Activated T-helper 2 cell treated with anti-CD3 and anti-CD28 coated beads, Interferon-gamma antibody, Interleukin-2, Interleukin-4, amounts not matched to agents 10 μg/mL and 5 μg/mL and 100 μg/mL, durations not matched to agents 14 hours and 24 hours and 36 hours (primary cell): ENCODE results near the gene TWNK. TPM values are rescaled to one million over a fixed set of nuclear protein-coding genes. Genes with fewer than 3 reads are reported as not detected.
A peak's percentile ranks its signal among the peaks of the same experiment; 100 is the strongest.

Source experiments
- DNase-seq: peaks from one replicate; pipeline ENCODE4 v3.0.0; 2021; ENCODE audit warnings: low spot score
- H3K27ac Mint-ChIP-seq: one replicate; pipeline ENCODE4 v1.8.0; 2021; ENCODE audit warnings: mixed read lengths
- H3K27me3 Mint-ChIP-seq: one replicate; pipeline ENCODE4 v1.8.0; 2021; ENCODE audit warnings: low read depth, mixed read lengths
- H3K36me3 Mint-ChIP-seq: one replicate; pipeline ENCODE4 v1.8.0; 2021; ENCODE audit warnings: low read depth, mixed read lengths
- H3K4me1 Mint-ChIP-seq: one replicate; pipeline ENCODE4 v1.8.0; 2021; ENCODE audit warnings: low read depth, mixed read lengths
- H3K4me3 Mint-ChIP-seq: one replicate; pipeline ENCODE4 v1.8.0; 2021; ENCODE audit warnings: low read depth, mild to moderate bottlenecking, moderate library complexity, mixed read lengths
- H3K9me3 Mint-ChIP-seq: one replicate; pipeline ENCODE4 v1.8.0; 2021; ENCODE audit warnings: mixed read lengths
- intact Hi-C: fragments of 100-400 bp; cut with micrococcal nuclease; formaldehyde crosslinking; loops from one replicate; pipeline ENCODE4 v1.15.1; 2023
- total RNA-seq: library from RNA; stranded (reverse); gene quantifications from 2 replicates; pipeline ENCODE4 v1.2.3, GENCODE V29; 2022

The TWNK gene
- total RNA-seq, 1 donor from 2014 or later = 25.9 TPM

- DNase-seq = no peak
- Mint-ChIP-seq H3K27me3 (peaks cover 11% of the 10 kb centered on the region), H3K36me3 (no peaks in the 10 kb centered on the region), H3K4me3 (no peak overlapping the region), H3K9me3 (no peaks in the 10 kb centered on the region), H3K27ac (no peak overlapping the region), H3K4me1 (peaks cover 23% of the 10 kb centered on the region)
- intact Hi-C loops = loop anchor here (2.0 to 5.0 kb wide), 2 partner anchors 21 to 44 kb away; partner anchors contain the start of gene SEMA4G
Measured at GRCh38 chr10:101011517-101012423, 24.4 kb downstream of the TWNK start.

- intact Hi-C loops = loop anchor here (1.0 to 5.0 kb wide), 3 partner anchors 13 to 45 kb away; partner anchors contain the start of genes LZTS2 and SEMA4G
- Mint-ChIP-seq H3K4me1 (peaks cover 23% of the 10 kb centered on the region), H3K27ac (peak overlapping the region; percentile 6), H3K27me3 (peaks cover 20% of the 10 kb centered on the region), H3K9me3 (no peaks in the 10 kb centered on the region), H3K36me3 (no peaks in the 10 kb centered on the region), H3K4me3 (no peak overlapping the region)
- DNase-seq = peak; percentile 68
Measured at GRCh38 chr10:101012525-101013364, 25.4 kb downstream of the TWNK start.

DNA sequence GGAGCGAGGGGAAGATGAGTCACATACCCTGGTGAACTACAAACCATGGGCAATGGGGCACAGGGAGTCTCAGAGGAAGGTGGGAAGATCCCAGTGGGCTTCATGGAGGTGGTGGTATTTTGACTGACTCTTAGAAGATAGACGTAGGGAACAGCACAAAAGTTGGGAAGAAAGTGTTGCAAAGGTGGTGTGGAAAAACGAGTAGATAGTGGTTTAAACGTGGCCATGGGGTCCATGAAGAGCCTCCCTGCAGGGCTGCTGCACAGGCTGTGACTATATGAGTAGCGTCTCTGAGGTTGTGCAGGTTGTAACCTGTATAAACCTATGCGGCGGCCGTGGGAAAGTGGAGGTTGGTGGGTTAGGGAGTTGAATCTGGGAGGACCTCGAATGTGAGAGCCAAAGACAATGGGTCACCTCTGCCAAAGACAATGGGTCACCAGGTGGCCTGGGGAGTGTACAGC lies 26.1 kb downstream of the TWNK start:
- intact Hi-C loops = loop anchor here (1.0 to 5.0 kb wide), 3 partner anchors 14 to 46 kb away; partner anchors contain the start of genes LZTS2 and SEMA4G
- no peak for DNase-seq
- H3K4me3 Mint-ChIP-seq = no peak overlapping the region
- peaks cover 22% of the 10 kb centered on the region for H3K27me3 Mint-ChIP-seq
- no peaks in the 10 kb centered on the region for H3K36me3 Mint-ChIP-seq
- no peaks in the 10 kb centered on the region for H3K9me3 Mint-ChIP-seq
- H3K27ac Mint-ChIP-seq = peak overlapping the region; percentile 6
- peaks cover 23% of the 10 kb centered on the region for H3K4me1 Mint-ChIP-seq

GRCh38 chr10:101014230-101014884 lies 27.0 kb downstream of the TWNK start:
- Mint-ChIP-seq H3K27ac (peak overlapping the region; percentile 40), H3K27me3 (peaks cover 25% of the 10 kb centered on the region), H3K4me1 (peaks cover 26% of the 10 kb centered on the region), H3K4me3 (no peak overlapping the region), H3K36me3 (no peaks in the 10 kb centered on the region), H3K9me3 (no peaks in the 10 kb centered on the region)
- intact Hi-C loops = loop anchor here (5.0 kb wide), 1 partner anchor 47 kb away; the partner anchor contains the start of gene SEMA4G
- DNase-seq = peak; percentile 58

DNA sequence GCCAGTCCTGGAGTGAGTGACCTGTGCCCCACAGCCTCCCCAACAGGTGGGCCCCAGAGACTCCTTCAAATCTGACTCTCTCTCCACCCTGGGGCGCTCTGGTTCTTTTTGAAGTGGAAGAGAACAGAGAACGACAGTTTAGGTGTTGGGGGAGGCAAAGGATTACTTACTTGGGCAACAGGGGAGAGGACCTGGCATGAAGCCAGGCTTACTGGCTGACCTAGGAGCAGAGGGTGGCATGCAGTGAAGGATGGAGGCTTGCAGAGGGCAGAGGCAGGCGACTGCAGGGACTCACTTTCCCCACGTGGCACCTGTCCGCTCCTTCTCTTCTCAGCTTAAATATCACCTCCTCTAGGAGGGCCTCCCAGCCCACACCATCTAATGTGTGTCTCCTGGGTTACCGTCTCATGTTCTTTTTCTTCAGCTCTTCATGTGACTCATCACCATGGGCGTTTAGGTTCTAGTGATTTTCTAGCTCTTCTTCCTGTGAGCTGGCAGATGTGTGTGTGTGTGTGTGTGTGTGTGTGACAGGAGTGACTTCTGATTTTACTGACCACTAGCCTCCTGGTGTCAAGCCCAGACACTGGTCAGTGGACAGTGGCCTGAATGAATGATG lies 27.7 kb downstream of the TWNK start:
- peaks cover 28% of the 10 kb centered on the region for H3K27me3 Mint-ChIP-seq
- peaks cover 27% of the 10 kb centered on the region for H3K4me1 Mint-ChIP-seq
- intact Hi-C loops = loop anchor here (5.0 kb wide), 1 partner anchor 48 kb away; the partner anchor contains the start of gene SEMA4G
- H3K9me3 Mint-ChIP-seq = no peaks in the 10 kb centered on the region
- H3K36me3 Mint-ChIP-seq = no peaks in the 10 kb centered on the region
- no peak overlapping the region for H3K4me3 Mint-ChIP-seq
- no peak overlapping the region for H3K27ac Mint-ChIP-seq
- DNase-seq = no peak

DNA sequence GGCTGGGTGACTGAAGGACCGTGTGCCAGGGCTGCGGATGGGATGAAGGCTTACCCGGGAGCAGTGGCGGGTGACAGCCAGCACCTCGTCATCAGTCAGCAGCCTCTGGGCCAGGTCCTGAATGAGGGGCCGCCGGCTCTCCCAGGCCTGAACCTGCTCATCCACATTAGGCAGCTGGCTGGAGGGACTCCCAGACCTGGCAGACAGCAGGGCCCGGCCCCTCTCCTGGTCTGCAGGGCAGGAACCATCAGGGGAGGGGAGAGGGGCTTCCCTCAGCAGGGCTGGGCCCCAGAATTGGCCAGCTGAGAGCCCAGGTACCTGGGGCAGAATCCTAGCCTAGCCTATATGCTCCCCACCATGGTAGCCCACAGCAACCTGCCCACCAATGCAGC lies 28.2 kb downstream of the TWNK start:
- peaks cover 29% of the 10 kb centered on the region for H3K27me3 Mint-ChIP-seq
- H3K36me3 Mint-ChIP-seq = no peaks in the 10 kb centered on the region
- H3K4me3 Mint-ChIP-seq = no peak overlapping the region
- no peak overlapping the region for H3K27ac Mint-ChIP-seq
- H3K4me1 Mint-ChIP-seq = peaks cover 27% of the 10 kb centered on the region
- intact Hi-C loops = no loop called here
- no peak for DNase-seq
- H3K9me3 Mint-ChIP-seq = no peaks in the 10 kb centered on the region

GRCh38 chr10:101016814-101017213 lies 29.5 kb downstream of the TWNK start:
- H3K4me1 Mint-ChIP-seq = peaks cover 27% of the 10 kb centered on the region
- H3K36me3 Mint-ChIP-seq = no peaks in the 10 kb centered on the region
- H3K27ac Mint-ChIP-seq = no peak overlapping the region
- DNase-seq = no peak
- no peak overlapping the region for H3K4me3 Mint-ChIP-seq
- H3K9me3 Mint-ChIP-seq = no peaks in the 10 kb centered on the region
- intact Hi-C loops = no loop called here
- peaks cover 33% of the 10 kb centered on the region for H3K27me3 Mint-ChIP-seq

- intact Hi-C loops = loop anchor here (2.0 kb wide), 1 partner anchor 49 kb away; no protein-coding TSS in a partner anchor
- Mint-ChIP-seq H3K27ac (no peak overlapping the region), H3K9me3 (no peaks in the 10 kb centered on the region), H3K4me3 (no peak overlapping the region), H3K4me1 (peaks cover 22% of the 10 kb centered on the region), H3K36me3 (no peaks in the 10 kb centered on the region), H3K27me3 (peaks cover 32% of the 10 kb centered on the region)
- no peak for DNase-seq
Measured at GRCh38 chr10:101018118-101018599, 30.8 kb downstream of the TWNK start.

- intact Hi-C loops = loop anchor here (2.0 kb wide), 1 partner anchor 48 kb away; no protein-coding TSS in a partner anchor
- DNase-seq = peak; percentile 71
- H3K27ac Mint-ChIP-seq = no peak overlapping the region
- H3K27me3 Mint-ChIP-seq = peaks cover 30% of the 10 kb centered on the region
- H3K36me3 Mint-ChIP-seq = no peaks in the 10 kb centered on the region
- H3K4me1 Mint-ChIP-seq = peaks cover 18% of the 10 kb centered on the region
- H3K4me3 Mint-ChIP-seq = no peak overlapping the region
- no peaks in the 10 kb centered on the region for H3K9me3 Mint-ChIP-seq
Measured at GRCh38 chr10:101018600-101019439, 31.5 kb downstream of the TWNK start.

DNA sequence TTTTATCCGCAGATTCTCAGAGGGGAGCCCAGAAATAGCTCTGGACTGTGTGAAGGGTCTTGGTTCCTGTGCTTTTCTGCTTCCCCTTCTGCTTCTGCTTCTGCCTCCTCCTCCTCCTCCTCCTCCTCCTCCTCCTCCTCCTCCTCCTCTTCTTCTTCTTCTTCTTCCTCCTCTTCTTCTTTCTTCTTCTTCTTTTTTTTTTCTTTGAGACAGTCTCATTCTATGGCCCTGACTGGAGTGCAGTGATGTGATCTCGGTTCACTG lies 32.0 kb downstream of the TWNK start:
- Mint-ChIP-seq H3K27me3 (peaks cover 30% of the 10 kb centered on the region), H3K27ac (no peak overlapping the region), H3K4me1 (peaks cover 14% of the 10 kb centered on the region), H3K9me3 (no peaks in the 10 kb centered on the region), H3K4me3 (no peak overlapping the region), H3K36me3 (no peaks in the 10 kb centered on the region)
- DNase-seq = no peak
- intact Hi-C loops = loop anchor here (2.0 kb wide), 1 partner anchor 47 kb away; no protein-coding TSS in a partner anchor

GRCh38 chr10:101020427-101021075 lies 33.2 kb downstream of the TWNK start:
- H3K36me3 Mint-ChIP-seq = no peaks in the 10 kb centered on the region

More at GRCh38 chr10:101020427-101021075, 33.2 kb downstream of the TWNK start:
- H3K27me3 Mint-ChIP-seq = peaks cover 30% of the 10 kb centered on the region
- H3K4me3 Mint-ChIP-seq = no peak overlapping the region
- DNase-seq = no peak
- no peak overlapping the region for H3K27ac Mint-ChIP-seq
- peaks cover 6% of the 10 kb centered on the region for H3K4me1 Mint-ChIP-seq
- intact Hi-C loops = no loop called here
- no peaks in the 10 kb centered on the region for H3K9me3 Mint-ChIP-seq
